Measurements from ENCODE around the gene MAMLD1. TPM values are rescaled to one million over a fixed set of nuclear protein-coding genes. Genes with fewer than 3 reads are reported as not detected.

The MAMLD1 gene
- total RNA-seq, 4 donors from 2014 or later, result 4.5 to 10.3 (median 6.2) TPM

- ATAC-seq (ENCODE audit: low FRiP score) (no peak), DNase-seq (ENCODE audit: low spot score) (no peak)
- TF ChIP-seq CTCF (IDR thresholded peaks at IDR 0.05), result no peak
These were observed 38.2 kb upstream of the MAMLD1 start for GRCh38 chrX:150324919-150325318.

- ATAC-seq (ENCODE audit: low FRiP score) (no peak), DNase-seq (ENCODE audit: low spot score) (no peak)
- TF ChIP-seq CTCF (IDR thresholded peaks at IDR 0.05), result no peak
These were observed 36.4 kb upstream of the MAMLD1 start for GRCh38 chrX:150326541-150327247.

- no peak for DNase-seq (ENCODE audit: low spot score)
- TF ChIP-seq CTCF (IDR thresholded peaks at IDR 0.05), result no peak
These were observed 33.8 kb upstream of the MAMLD1 start for GRCh38 chrX:150329282-150329681.

GRCh38 chrX:150329868-150330267 lies 33.2 kb upstream of the MAMLD1 start:
- DNase-seq (ENCODE audit: low spot score), result no peak
- no peak for TF ChIP-seq CTCF (IDR thresholded peaks at IDR 0.05)
- ATAC-seq (ENCODE audit: low FRiP score), result no peak

More at GRCh38 chrX:150329282-150329681, 33.8 kb upstream of the MAMLD1 start:
- ATAC-seq (ENCODE audit: low FRiP score), result no peak

GRCh38 chrX:150332023-150332422 lies 31.1 kb upstream of the MAMLD1 start:
- ATAC-seq (ENCODE audit: low FRiP score) (no peak), DNase-seq (ENCODE audit: low spot score) (no peak)
- no peak for TF ChIP-seq CTCF (IDR thresholded peaks at IDR 0.05)

- ATAC-seq (ENCODE audit: low FRiP score) (no peak), DNase-seq (ENCODE audit: low spot score) (no peak)
These were observed 29.0 kb upstream of the MAMLD1 start for GRCh38 chrX:150334100-150334499.

More at GRCh38 chrX:150334100-150334499, 29.0 kb upstream of the MAMLD1 start:
- no peak for TF ChIP-seq CTCF (IDR thresholded peaks at IDR 0.05)

Measured in omental fat pad (tissue), 4 donors.